AG04449 (cell line): Measurements from ENCODE around the gene ZBTB49.
A peak's percentile ranks its signal among the peaks of the same experiment; 100 is the strongest.

Source experiments
- CTCF ChIA-PET: fragments of 350-600 bp; formaldehyde crosslinking; extraction: SDS; loops from one replicate; lab custom pipeline; 2021; ENCODE audit warnings: antibody characterized with exemption; lab: Yijun Ruan, JAX
- POLR2A ChIA-PET: fragments of 400-600, 350-600 bp; formaldehyde crosslinking; extraction: SDS; loops from one replicate; lab custom pipeline; 2020; ENCODE audit warnings: antibody characterized with exemption, inconsistent platforms; lab: Yijun Ruan, JAX
- DNase-seq: peaks from one replicate; pipeline ENCODE4 v3.0.0-alpha.2; 2010; ENCODE audit warnings: low read depth, low spot score
- H3K4me3 ChIP-seq: 2 replicates; pipeline ENCODE4 v1.5.1; 2011; ENCODE audit warnings: low read depth, mild to moderate bottlenecking, control low read depth, low read length
- TF ChIP-seq, protein P1 (sequence below): IDR thresholded peaks from one replicate; pipeline ENCODE4 v1.5.1; 2011; ENCODE audit warnings: mild to moderate bottlenecking, moderate library complexity, low read length, control low read depth, inconsistent platforms; ENCODE audit not compliant: insufficient read depth; ENCODE audit errors: missing control alignments

Gene ZBTB49, protein sequence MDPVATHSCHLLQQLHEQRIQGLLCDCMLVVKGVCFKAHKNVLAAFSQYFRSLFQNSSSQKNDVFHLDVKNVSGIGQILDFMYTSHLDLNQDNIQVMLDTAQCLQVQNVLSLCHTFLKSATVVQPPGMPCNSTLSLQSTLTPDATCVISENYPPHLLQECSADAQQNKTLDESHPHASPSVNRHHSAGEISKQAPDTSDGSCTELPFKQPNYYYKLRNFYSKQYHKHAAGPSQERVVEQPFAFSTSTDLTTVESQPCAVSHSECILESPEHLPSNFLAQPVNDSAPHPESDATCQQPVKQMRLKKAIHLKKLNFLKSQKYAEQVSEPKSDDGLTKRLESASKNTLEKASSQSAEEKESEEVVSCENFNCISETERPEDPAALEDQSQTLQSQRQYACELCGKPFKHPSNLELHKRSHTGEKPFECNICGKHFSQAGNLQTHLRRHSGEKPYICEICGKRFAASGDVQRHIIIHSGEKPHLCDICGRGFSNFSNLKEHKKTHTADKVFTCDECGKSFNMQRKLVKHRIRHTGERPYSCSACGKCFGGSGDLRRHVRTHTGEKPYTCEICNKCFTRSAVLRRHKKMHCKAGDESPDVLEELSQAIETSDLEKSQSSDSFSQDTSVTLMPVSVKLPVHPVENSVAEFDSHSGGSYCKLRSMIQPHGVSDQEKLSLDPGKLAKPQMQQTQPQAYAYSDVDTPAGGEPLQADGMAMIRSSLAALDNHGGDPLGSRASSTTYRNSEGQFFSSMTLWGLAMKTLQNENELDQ

DNA sequence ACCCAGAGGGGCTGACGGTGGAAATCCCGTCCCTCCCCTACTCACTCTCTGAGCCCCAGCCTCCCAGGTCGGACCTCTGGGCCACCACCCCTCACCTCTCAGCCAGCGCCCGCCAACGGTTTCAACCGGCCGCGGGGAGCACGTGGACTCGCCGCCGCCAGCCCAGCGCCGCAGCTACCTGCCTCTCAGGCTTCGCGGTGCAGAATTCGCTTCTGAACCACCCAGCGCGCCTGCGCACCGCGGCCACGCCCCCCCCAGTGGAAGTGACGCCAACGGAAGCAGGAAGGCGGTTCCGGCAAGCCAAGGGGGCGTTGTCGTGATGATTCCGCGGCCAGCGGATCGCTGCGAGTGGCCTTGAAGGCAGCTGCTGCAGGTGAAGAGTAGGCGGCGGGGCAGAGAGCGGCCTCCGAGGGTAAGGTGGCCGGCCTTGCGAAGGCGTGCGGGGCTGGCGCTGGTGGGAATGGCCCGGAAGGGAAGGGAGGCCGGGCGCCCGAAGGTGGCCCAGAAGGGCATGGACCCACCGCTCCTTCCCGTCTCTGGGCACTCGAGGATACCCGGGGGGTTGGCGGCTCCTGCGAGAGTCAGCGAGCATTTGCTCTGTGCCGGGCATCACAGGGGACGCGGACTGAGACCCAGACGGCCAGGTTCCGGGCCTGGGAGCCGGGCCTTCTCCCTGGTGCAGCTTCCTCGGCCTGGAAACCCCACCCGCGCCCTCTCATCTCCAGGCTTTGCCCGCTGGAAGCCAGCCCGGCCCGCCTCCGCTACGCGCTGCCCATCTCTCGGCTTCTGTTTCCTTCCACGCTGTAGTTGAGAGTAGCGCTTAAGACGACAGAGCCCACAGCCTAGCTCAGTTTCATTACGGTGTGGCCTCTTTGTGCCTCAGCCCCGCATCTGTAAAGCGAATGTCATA, at the start of gene ZBTB49, which contains the start of gene LYAR:
TSS of gene ZBTB49 (plus strand) at position 311 of the 910 bp plus-strand sequence. CDS start 9,695 bp downstream, outside the sequence.
TSS of gene LYAR (minus strand) at position 214 of the 910 bp plus-strand sequence. CDS start 6,412 bp downstream, outside the sequence.
- CTCF ChIA-PET, result interaction anchor here (0.7 to 1.1 kb wide), 4 partner anchors 8 to 141 kb away, joined by 3 to 4 read pairs (median 3); no protein-coding TSS in a partner anchor
- peak within 1 kb of the TSS; percentile 96 for H3K4me3 ChIP-seq
- TF ChIP-seq, protein P1, sequence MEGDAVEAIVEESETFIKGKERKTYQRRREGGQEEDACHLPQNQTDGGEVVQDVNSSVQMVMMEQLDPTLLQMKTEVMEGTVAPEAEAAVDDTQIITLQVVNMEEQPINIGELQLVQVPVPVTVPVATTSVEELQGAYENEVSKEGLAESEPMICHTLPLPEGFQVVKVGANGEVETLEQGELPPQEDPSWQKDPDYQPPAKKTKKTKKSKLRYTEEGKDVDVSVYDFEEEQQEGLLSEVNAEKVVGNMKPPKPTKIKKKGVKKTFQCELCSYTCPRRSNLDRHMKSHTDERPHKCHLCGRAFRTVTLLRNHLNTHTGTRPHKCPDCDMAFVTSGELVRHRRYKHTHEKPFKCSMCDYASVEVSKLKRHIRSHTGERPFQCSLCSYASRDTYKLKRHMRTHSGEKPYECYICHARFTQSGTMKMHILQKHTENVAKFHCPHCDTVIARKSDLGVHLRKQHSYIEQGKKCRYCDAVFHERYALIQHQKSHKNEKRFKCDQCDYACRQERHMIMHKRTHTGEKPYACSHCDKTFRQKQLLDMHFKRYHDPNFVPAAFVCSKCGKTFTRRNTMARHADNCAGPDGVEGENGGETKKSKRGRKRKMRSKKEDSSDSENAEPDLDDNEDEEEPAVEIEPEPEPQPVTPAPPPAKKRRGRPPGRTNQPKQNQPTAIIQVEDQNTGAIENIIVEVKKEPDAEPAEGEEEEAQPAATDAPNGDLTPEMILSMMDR, result no peak
- peak; percentile 14 for DNase-seq
- POLR2A ChIA-PET, result interaction anchor here (0.6 kb wide), 1 partner anchor 1091 kb away, joined by 3 read pairs; no protein-coding TSS in a partner anchor

DNA sequence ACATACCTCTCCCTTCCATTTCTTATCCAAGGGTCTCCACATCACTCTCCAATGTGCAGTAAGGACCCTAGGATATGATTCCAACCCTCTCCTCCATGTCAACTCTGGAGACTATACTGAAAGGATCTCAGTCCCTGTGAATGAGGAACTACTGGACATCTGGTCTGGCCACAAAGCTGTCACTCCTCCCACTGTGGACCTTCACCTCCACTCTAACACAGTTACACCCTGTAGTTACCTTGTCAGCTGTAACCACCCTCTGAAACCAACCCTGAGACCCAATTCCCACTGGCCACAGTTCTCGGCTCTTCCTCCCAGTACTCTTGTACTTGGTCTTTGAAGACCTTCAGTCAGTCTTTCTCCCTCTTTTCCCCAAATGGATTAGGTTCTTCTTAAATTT, 44.9 kb upstream of the ZBTB49 start:
- POLR2A ChIA-PET, result no interaction called here
- DNase-seq, result no peak
- CTCF ChIA-PET, result no interaction called here
- no peak overlapping the region for H3K4me3 ChIP-seq
- TF ChIP-seq, protein P1, result no peak

DNA sequence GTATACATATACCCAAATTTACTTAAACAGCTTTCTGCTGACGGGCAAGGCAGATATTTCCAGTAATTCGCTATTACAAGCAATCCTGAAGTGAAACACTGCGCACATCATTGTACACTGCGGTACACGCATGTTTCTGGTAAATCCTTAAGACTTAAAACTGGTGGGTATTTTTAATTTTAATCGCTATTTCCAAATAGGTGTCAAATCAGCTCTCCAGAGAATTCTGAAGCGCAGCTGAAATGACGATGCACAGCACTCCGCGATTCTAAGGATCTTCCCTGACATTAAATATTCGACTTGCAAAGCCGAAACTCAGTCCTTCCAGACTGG, 42.4 kb upstream of the ZBTB49 start:
- TF ChIP-seq, protein P1, result no peak
- ChIA-PET POLR2A (interaction anchor here (1.2 kb wide), 1 partner anchor 38 kb away, joined by 4 read pairs; no protein-coding TSS in a partner anchor), CTCF (interaction anchor here (0.8 to 6.1 kb wide), 5 partner anchors 10 to 183 kb away, joined by 3 to 54 read pairs (median 6); no protein-coding TSS in a partner anchor)
- peak overlapping the region; percentile 77 for H3K4me3 ChIP-seq
- no peak for DNase-seq

DNA sequence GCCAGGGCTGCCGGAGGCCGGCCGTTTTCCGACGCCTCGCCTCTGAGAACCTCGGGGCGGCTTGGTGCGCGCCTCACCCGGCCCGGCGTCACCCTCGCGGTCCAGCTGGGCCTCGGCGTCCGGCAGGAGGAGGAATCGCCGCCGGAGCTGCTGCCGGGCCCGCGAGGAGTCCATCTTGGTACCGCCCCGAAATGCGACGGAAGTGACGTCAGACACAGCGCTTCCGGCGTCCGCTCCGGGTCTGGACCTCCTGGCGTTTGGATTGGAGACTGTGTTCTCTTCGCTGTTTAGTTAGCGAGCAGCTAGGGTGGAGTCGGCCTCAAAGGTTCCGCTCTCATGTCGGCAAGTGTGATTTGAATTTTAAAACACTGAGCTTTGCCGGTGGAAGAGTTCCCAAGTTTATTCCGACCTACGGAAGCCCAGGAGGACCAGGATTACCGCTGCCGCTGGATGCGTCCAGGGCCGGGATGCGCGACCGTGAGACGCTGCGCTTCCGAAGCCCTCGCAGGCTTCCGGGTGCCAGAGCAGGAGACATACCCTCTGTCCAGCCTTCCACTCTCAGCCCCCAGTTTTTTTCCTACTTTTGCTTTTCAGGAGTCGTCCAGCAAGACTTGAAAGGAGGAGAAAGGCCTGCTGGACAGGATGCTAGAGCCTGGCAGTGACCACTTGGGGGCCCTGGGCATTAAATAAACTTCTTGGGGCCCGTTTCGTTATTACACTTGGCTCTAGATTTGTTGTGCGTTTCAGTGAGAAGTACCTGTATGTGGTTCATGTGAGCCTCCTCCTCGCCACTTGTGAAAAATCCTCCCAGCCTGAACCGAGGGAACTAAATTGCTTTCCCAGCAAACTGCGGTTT, 41.8 kb upstream of the ZBTB49 start, which contains the start of gene TMEM128:
TSS of gene TMEM128 (minus strand) at position 195 of the 856 bp plus-strand sequence. CDS start at position 174, 21 bp downstream.
- POLR2A ChIA-PET, result interaction anchor here (1.2 kb wide), 1 partner anchor 37 kb away, joined by 4 read pairs; no protein-coding TSS in a partner anchor
- DNase-seq, result peak; percentile 55
- CTCF ChIA-PET, result interaction anchor here (0.8 to 6.1 kb wide), 7 partner anchors 11 to 183 kb away, joined by 3 to 54 read pairs (median 6); no protein-coding TSS in a partner anchor

More for the DNA sequence above, 41.8 kb upstream of the ZBTB49 start, which contains the start of gene TMEM128:
- TF ChIP-seq, protein P1, result peak; percentile 3
- H3K4me3 ChIP-seq, result peak within 1 kb of the TSS; percentile 77
